ENCODE measurements around the gene KLHL34. TPM values are rescaled to one million over a fixed set of nuclear protein-coding genes. Genes with fewer than 3 reads are reported as not detected.
A peak's percentile ranks its signal among the peaks of the same experiment; 100 is the strongest.

Gene KLHL34
- total RNA-seq, 1 donor from 2014 or later: not detected

GRCh38 chrX:21632027-21632426 lies 26.1 kb downstream of the KLHL34 start:
- no peaks in the 10 kb centered on the region for H3K4me1 Mint-ChIP-seq (ENCODE audit: low read depth, unreplicated experiment)
- Histone ChIP-seq H3K4me2 (ENCODE audit: low read length) (no peak overlapping the region), H3K36me3 (ENCODE audit: insufficient read depth, low read length) (no peaks in the 10 kb centered on the region), H4K20me1 (ENCODE audit: insufficient read depth, low read length) (no peaks in the 10 kb centered on the region), H3K79me2 (ENCODE audit: insufficient read depth, low read length) (no peaks in the 10 kb centered on the region), H3K4me1 (ENCODE audit: insufficient read depth, low read length) (no peaks in the 10 kb centered on the region), H3K27ac (ENCODE audit: low read depth, low read length) (no peak overlapping the region), H3K9me3 (ENCODE audit: insufficient read depth, low read depth, low read length) (no peaks in the 10 kb centered on the region), H2AFZ (ENCODE audit: low read depth, low read length) (no peak overlapping the region), H3K4me3 (ENCODE audit: insufficient read depth, low read depth, low read length) (no peak overlapping the region), H3K27me3 (ENCODE audit: insufficient read depth, low read length) (no peaks in the 10 kb centered on the region), H3K9ac (ENCODE audit: low read length) (no peak overlapping the region)
- H3K27ac Mint-ChIP-seq (ENCODE audit: unreplicated experiment): no peak overlapping the region
- H3K4me3 Mint-ChIP-seq (ENCODE audit: unreplicated experiment): no peak overlapping the region
- H3K36me3 Mint-ChIP-seq (ENCODE audit: low read depth, unreplicated experiment): peaks cover 3% of the 10 kb centered on the region
- DNase-seq (ENCODE audit: low read depth) (peak; percentile 16), FAIRE-seq (peak; percentile 82)
- no peak for TF ChIP-seq CTCF (IDR thresholded peaks at IDR 0.05; ENCODE audit: insufficient read depth, low read depth, low read length)
- TF ChIP-seq EZH2 (IDR thresholded peaks at IDR 0.05; ENCODE audit: insufficient read depth, low read length): no peak
- no peaks in the 10 kb centered on the region for H3K27me3 Mint-ChIP-seq (ENCODE audit: low read depth, unreplicated experiment)
- no peaks in the 10 kb centered on the region for H3K9me3 Mint-ChIP-seq (ENCODE audit: unreplicated experiment)

GRCh38 chrX:21623778-21624501 lies 34.2 kb downstream of the KLHL34 start:
- no peak for FAIRE-seq
- no peaks in the 10 kb centered on the region for H3K27me3 ChIP-seq (ENCODE audit: insufficient read depth, low read length)
- no peak for TF ChIP-seq EZH2 (IDR thresholded peaks at IDR 0.05; ENCODE audit: insufficient read depth, low read length)
- no peak for TF ChIP-seq CTCF (IDR thresholded peaks at IDR 0.05; ENCODE audit: insufficient read depth, low read depth, low read length)
- Mint-ChIP-seq H3K9me3 (ENCODE audit: unreplicated experiment) (no peaks in the 10 kb centered on the region), H3K27me3 (ENCODE audit: low read depth, unreplicated experiment) (no peaks in the 10 kb centered on the region), H3K36me3 (ENCODE audit: low read depth, unreplicated experiment) (peaks cover 2% of the 10 kb centered on the region), H3K4me1 (ENCODE audit: low read depth, unreplicated experiment) (no peaks in the 10 kb centered on the region), H3K27ac (ENCODE audit: unreplicated experiment) (no peak overlapping the region), H3K4me3 (ENCODE audit: unreplicated experiment) (no peak overlapping the region)
- no peak overlapping the region for H3K9ac ChIP-seq (ENCODE audit: low read length)
- no peaks in the 10 kb centered on the region for H3K79me2 ChIP-seq (ENCODE audit: insufficient read depth, low read length)
- H4K20me1 ChIP-seq (ENCODE audit: insufficient read depth, low read length): no peaks in the 10 kb centered on the region
- H3K4me1 ChIP-seq (ENCODE audit: insufficient read depth, low read length): no peaks in the 10 kb centered on the region
- H2AFZ ChIP-seq (ENCODE audit: low read depth, low read length): no peak overlapping the region
- no peaks in the 10 kb centered on the region for H3K36me3 ChIP-seq (ENCODE audit: insufficient read depth, low read length)
- H3K9me3 ChIP-seq (ENCODE audit: insufficient read depth, low read depth, low read length): no peaks in the 10 kb centered on the region
- no peak overlapping the region for H3K4me3 ChIP-seq (ENCODE audit: insufficient read depth, low read depth, low read length)
- DNase-seq (ENCODE audit: low read depth): no peak
- H3K4me2 ChIP-seq (ENCODE audit: low read length): no peak overlapping the region
- no peak overlapping the region for H3K27ac ChIP-seq (ENCODE audit: low read depth, low read length)

- H2AFZ ChIP-seq (ENCODE audit: low read depth, low read length): no peak overlapping the region
- FAIRE-seq (no peak), DNase-seq (ENCODE audit: low read depth) (no peak)
- no peak overlapping the region for H3K27ac ChIP-seq (ENCODE audit: low read depth, low read length)
- H3K4me2 ChIP-seq (ENCODE audit: low read length): no peak overlapping the region
- H3K36me3 ChIP-seq (ENCODE audit: insufficient read depth, low read length): no peaks in the 10 kb centered on the region
- H3K4me3 Mint-ChIP-seq (ENCODE audit: unreplicated experiment): no peak overlapping the region
- H3K27ac Mint-ChIP-seq (ENCODE audit: unreplicated experiment): no peak overlapping the region
- no peak overlapping the region for H3K4me3 ChIP-seq (ENCODE audit: insufficient read depth, low read depth, low read length)
- no peaks in the 10 kb centered on the region for H3K4me1 Mint-ChIP-seq (ENCODE audit: low read depth, unreplicated experiment)
- no peaks in the 10 kb centered on the region for H3K4me1 ChIP-seq (ENCODE audit: insufficient read depth, low read length)
- H3K9me3 Mint-ChIP-seq (ENCODE audit: unreplicated experiment): no peaks in the 10 kb centered on the region
- no peaks in the 10 kb centered on the region for H3K79me2 ChIP-seq (ENCODE audit: insufficient read depth, low read length)
- no peak overlapping the region for H3K9ac ChIP-seq (ENCODE audit: low read length)
- no peak for TF ChIP-seq EZH2 (IDR thresholded peaks at IDR 0.05; ENCODE audit: insufficient read depth, low read length)
- no peak for TF ChIP-seq CTCF (IDR thresholded peaks at IDR 0.05; ENCODE audit: insufficient read depth, low read depth, low read length)
- H3K9me3 ChIP-seq (ENCODE audit: insufficient read depth, low read depth, low read length): no peaks in the 10 kb centered on the region
- H4K20me1 ChIP-seq (ENCODE audit: insufficient read depth, low read length): no peaks in the 10 kb centered on the region
- no peaks in the 10 kb centered on the region for H3K27me3 ChIP-seq (ENCODE audit: insufficient read depth, low read length)
- H3K36me3 Mint-ChIP-seq (ENCODE audit: low read depth, unreplicated experiment): no peaks in the 10 kb centered on the region
- H3K27me3 Mint-ChIP-seq (ENCODE audit: low read depth, unreplicated experiment): no peaks in the 10 kb centered on the region
These were observed 37.9 kb downstream of the KLHL34 start for GRCh38 chrX:21620234-21620633.
